K562 (cell line): Measurements from ENCODE around the gene UBE2G2. TPM values are rescaled to one million over a fixed set of nuclear protein-coding genes. Genes with fewer than 3 reads are reported as not detected.

Source experiments
- ATF2 ChIP-seq: sonication (generic); formaldehyde crosslinking; IDR thresholded peaks from 2 replicates; pipeline ENCODE4 v1.8.1; 2022; ENCODE audit warnings: missing genetic modification reagents
- KAT7 ChIP-seq: sonication (generic); formaldehyde crosslinking; IDR thresholded peaks from 2 replicates; pipeline ENCODE4 v1.8.0; 2022; ENCODE audit warnings: missing genetic modification reagents, mild to moderate bottlenecking, borderline replicate concordance
- REST ChIP-seq, 2 experiments: fragments of 450-650 bp; formaldehyde crosslinking in 1 of 2; IDR thresholded peaks; 2 replicates each; pipeline versions ENCODE4 v1.4.0 to v1.6.1; 2014 to 2020; ENCODE audit warnings: mild to moderate bottlenecking in 2 of 2, borderline replicate concordance in 1 of 2, low read depth in 1 of 2
- RFX1 ChIP-seq: fragments of 450-650 bp; IDR thresholded peaks from 2 replicates; pipeline ENCODE4 v1.6.1; 2016; ENCODE audit warnings: mild to moderate bottlenecking, moderate library complexity
- SMAD3 ChIP-seq: fragments of 450-650 bp; formaldehyde crosslinking; conservative IDR thresholded peaks from 2 replicates; pipeline ENCODE4 v1.4.0; 2020; ENCODE audit warnings: mild to moderate bottlenecking
- SNRNP70 ChIP-seq: fragments of 200-400 bp; formaldehyde crosslinking; optimal IDR thresholded peaks from 2 replicates; pipeline ENCODE3; 2017; ENCODE audit warnings: low read depth, low read length
- TAF9B ChIP-seq: fragments of 450-650 bp; IDR thresholded peaks from 2 replicates; pipeline ENCODE4 v1.6.1; 2018; ENCODE audit warnings: mild to moderate bottlenecking; ENCODE audit not compliant: partially characterized antibody
- ZNF174 ChIP-seq: fragments of 250-450 bp; sonication (Bioruptor Pico); IDR thresholded peaks from 2 replicates; pipeline ENCODE4 v1.4.0; 2020; ENCODE audit warnings: mild to moderate bottlenecking
- ZSCAN32 ChIP-seq: fragments of 450-650 bp; formaldehyde crosslinking; IDR thresholded peaks from 2 replicates; pipeline ENCODE4 v1.4.0; 2020; ENCODE audit warnings: mild to moderate bottlenecking, moderate library complexity
- polyA plus RNA-seq, 8 experiments: library from polyadenylated mRNA; depleted of rRNA in 4 of 8; stranded (reverse) in 5 of 8; unstranded in 3 of 8; fragments of >200 nt; fragmentation: Nextera tagmentation in 2 of 8; fragmentation: Illumina TruSeq in 1 of 8; extraction: Ambion mirVana in 2 of 8; extraction: Trizol in 1 of 8; gene quantifications; 2 replicates each; pipeline versions ENCODE4 v1.2.1 to v1.2.3, GENCODE V29; 2011 to 2014; ENCODE audit warnings: inconsistent platforms in 1 of 8, missing spikeins in 1 of 8
- total RNA-seq, 7 experiments: library from RNA; depleted of rRNA in 6 of 7; stranded (reverse); fragments of >200 nt in 6 of 7; fragmentation: Illumina TruSeq in 2 of 7; extraction: Trizol in 2 of 7; gene quantifications; 2 replicates each; pipeline versions ENCODE4 v1.2.1 to v1.2.3, GENCODE V29; 2011 to 2021; ENCODE audit warnings: low replicate concordance in 1 of 7
- TF ChIP-seq, protein P1 (sequence below): fragments of 250-450 bp; sonication (Bioruptor Pico); IDR thresholded peaks from 2 replicates; pipeline ENCODE4 v1.8.0; 2022; ENCODE audit warnings: moderate library complexity, mild to moderate bottlenecking, inconsistent platforms
- TF ChIP-seq, protein P2 (sequence below): sonication (generic); formaldehyde crosslinking; IDR thresholded peaks from 2 replicates; pipeline ENCODE4 v1.8.1; 2023; ENCODE audit warnings: mild to moderate bottlenecking, missing genetic modification reagents, moderate library complexity

The UBE2G2 gene
- total and polyA plus RNA-seq, 9 of the 15 experiments (the other 6 are each of a cell fraction or from before 2014, with no cell fraction given): 47.5 to 225 (median 140) TPM

- TF ChIP-seq REST (IDR thresholded peaks at IDR 0.05; ENCODE audit: borderline replicate concordance) (peak; percentile 67; the same call in 1 of the 2 replicates), REST (CRISPR knock-in tag; IDR thresholded peaks at IDR 0.05; ENCODE audit: low read depth) (no peak), ATF2 (no peak), KAT7 (CRISPR knock-in tag) (no peak), ZSCAN32 (CRISPR knock-in tag) (no peak), SMAD3 (CRISPR knock-in tag) (no peak), SNRNP70 (no peak), ZNF174 (CRISPR knock-in tag) (no peak), RFX1 (no peak), TAF9B (no peak)
- TF ChIP-seq, protein P1, sequence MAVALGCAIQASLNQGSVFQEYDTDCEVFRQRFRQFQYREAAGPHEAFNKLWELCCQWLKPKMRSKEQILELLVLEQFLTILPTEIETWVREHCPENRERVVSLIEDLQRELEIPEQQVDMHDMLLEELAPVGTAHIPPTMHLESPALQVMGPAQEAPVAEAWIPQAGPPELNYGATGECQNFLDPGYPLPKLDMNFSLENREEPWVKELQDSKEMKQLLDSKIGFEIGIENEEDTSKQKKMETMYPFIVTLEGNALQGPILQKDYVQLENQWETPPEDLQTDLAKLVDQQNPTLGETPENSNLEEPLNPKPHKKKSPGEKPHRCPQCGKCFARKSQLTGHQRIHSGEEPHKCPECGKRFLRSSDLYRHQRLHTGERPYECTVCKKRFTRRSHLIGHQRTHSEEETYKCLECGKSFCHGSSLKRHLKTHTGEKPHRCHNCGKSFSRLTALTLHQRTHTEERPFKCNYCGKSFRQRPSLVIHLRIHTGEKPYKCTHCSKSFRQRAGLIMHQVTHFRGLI (CRISPR knock-in tag): no peak
- TF ChIP-seq, protein P2, sequence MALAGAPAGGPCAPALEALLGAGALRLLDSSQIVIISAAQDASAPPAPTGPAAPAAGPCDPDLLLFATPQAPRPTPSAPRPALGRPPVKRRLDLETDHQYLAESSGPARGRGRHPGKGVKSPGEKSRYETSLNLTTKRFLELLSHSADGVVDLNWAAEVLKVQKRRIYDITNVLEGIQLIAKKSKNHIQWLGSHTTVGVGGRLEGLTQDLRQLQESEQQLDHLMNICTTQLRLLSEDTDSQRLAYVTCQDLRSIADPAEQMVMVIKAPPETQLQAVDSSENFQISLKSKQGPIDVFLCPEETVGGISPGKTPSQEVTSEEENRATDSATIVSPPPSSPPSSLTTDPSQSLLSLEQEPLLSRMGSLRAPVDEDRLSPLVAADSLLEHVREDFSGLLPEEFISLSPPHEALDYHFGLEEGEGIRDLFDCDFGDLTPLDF (CRISPR knock-in tag): no peak
Observed at GRCh38 chr21:44803651-44804050, 2.0 kb upstream of the UBE2G2 start (continued).
